Adrenal gland (tissue), 12 donors: Measurements from ENCODE around the gene TMEM43. TPM values are rescaled to one million over a fixed set of nuclear protein-coding genes. Genes with fewer than 3 reads are reported as not detected.

Source experiments
- DNase-seq, 7 donors: peaks; one replicate each; pipeline ENCODE4 v3.0.0-alpha.2; 2019 to 2020
- H3K27ac ChIP-seq, 5 donors: fragments of 200-600 bp; sonication (generic) in 4 of 5; 1 replicate in 3 of 5; 2 replicates in 2 of 5; pipeline versions ENCODE4 v1.5.1 to v1.8.0; 2016 to 2020; ENCODE audit warnings: mild to moderate bottlenecking in 1 of 5
- H3K27me3 ChIP-seq: fragments of 200-600 bp; 2 replicates; pipeline ENCODE4 v1.8.0; 2021
- H3K36me3 ChIP-seq, 2 donors: fragments of 200-600 bp; replicated peaks in 1 of 2; 1 replicate in 1 of 2; 2 replicates in 1 of 2; pipeline versions ENCODE4 v1.5.1 to v1.8.0; 2018 to 2022
- H3K4me1 ChIP-seq, 2 donors: fragments of 200-600 bp; replicated peaks in 1 of 2; 1 replicate in 1 of 2; 2 replicates in 1 of 2; pipeline versions ENCODE4 v1.5.1 to v1.8.0; 2018 to 2021
- H3K4me3 ChIP-seq, 4 donors: fragments of 200-600 bp; sonication (generic) in 3 of 4; one replicate each; pipeline ENCODE4 v1.5.1; 2016 to 2018
- H3K9me3 ChIP-seq, 3 donors: fragments of 200-600 bp; sonication (generic) in 1 of 3; replicated peaks in 1 of 3; 1 replicate in 2 of 3; 2 replicates in 1 of 3; pipeline versions ENCODE4 v1.5.1 to v1.8.0; 2016 to 2021
- POLR2A ChIP-seq, 2 donors: fragments of 450-650 bp; IDR thresholded peaks; one replicate each; pipeline ENCODE4 v1.6.1; 2017; ENCODE audit warnings: antibody characterized with exemption in 2 of 2, mild to moderate bottlenecking in 2 of 2, moderate library complexity in 1 of 2
- WGBS, 4 donors: extraction: QIAGEN DNeasy Blood & Tissue Kit in 2 of 4; methylation state at CpG; one replicate each; pipeline versions ENCODE4 v1.1.5 to v1.1.7; 2013 to 2017; 5-methylcytosine and 5-hydroxymethylcytosine counted together
- intact Hi-C, 2 donors: fragments of 100-400 bp; cut with DNase I; formaldehyde crosslinking; loops; one replicate each; pipeline versions ENCODE4 v1.14.1 to v1.15.0; 2022 to 2023
- polyA plus RNA-seq, 3 donors: library from polyadenylated mRNA; stranded (reverse); fragments of 200-250 nt in 2 of 3; fragments of 350-450 nt in 1 of 3; fragmentation: Illumina TruSeq in 1 of 3; extraction: RNeasy Lipid Tissue Mini Kit (QIAGEN cat#74804) in 1 of 3; gene quantifications; one replicate each; pipeline ENCODE4 v1.2.3, GENCODE V29; 2013 to 2014
- total RNA-seq, 9 donors: library from RNA; depleted of rRNA in 4 of 9; stranded (reverse); fragments of >200 nt in 4 of 9; fragments of 120-200 nt in 1 of 9; fragmentation: NEBNext Ultra II Directional in 1 of 9; extraction: Animal tissue kit (Norgen Biotek cat#: 25700) in 1 of 9; gene quantifications; one replicate each; pipeline versions ENCODE4 v1.1.0 to v1.2.4, GENCODE V29; 2013 to 2023
- TF ChIP-seq, protein P1 (sequence below), 6 experiments: fragments of 450-650 bp in 4 of 6; fragments of 200-600 bp in 2 of 6; sonication (generic) in 1 of 6; IDR thresholded peaks; 1 replicate in 5 of 6; 2 replicates in 1 of 6; pipeline versions ENCODE4 v1.5.1 to v1.8.0; 2016 to 2021; ENCODE audit warnings: antibody characterized with exemption in 6 of 6, mild to moderate bottlenecking in 2 of 6, moderate library complexity in 1 of 6
- donor health status: healthy with polysubstance abuse.
- donor health status: Bipolar disorder and iron deficiency.
- donor health status: DM: yes; HTN: yes; CAD: no.
- donor health status: DM: no; HTN: no; CAD: no.
- donor health status: DM: no; HTN: no; CAD: no.
- donor health status: DM: yes; HTN: yes; CAD: no.

Gene TMEM43
- total and polyA plus RNA-seq, 12 donors, result 40.0 to 79.1 (median 56.5) TPM

DNA sequence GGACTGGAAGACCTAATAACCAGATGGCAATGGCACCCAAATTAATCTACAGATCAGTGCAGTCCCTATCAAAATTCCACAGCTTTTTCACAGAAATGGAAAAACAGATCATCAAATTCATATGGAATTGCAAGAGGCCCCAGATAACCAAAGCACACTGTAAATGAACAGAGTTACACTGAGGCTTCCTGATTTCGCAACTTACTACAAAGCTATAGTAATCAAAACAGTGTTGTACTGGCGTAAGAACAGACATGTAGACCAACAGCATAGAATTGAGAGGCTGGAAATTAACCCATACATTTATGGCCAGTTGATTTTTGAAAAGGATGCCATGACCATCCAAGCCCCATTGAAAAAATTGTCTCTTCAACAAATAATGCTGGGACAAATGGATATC is 37.3 kb downstream of the TMEM43 start:
- no peak overlapping the region for H3K4me3 ChIP-seq
- WGBS, 4 donors, result 91 to 96% (median 95%) methylated on average over 2 of the region's 2 CpGs
- TF ChIP-seq, protein P1, sequence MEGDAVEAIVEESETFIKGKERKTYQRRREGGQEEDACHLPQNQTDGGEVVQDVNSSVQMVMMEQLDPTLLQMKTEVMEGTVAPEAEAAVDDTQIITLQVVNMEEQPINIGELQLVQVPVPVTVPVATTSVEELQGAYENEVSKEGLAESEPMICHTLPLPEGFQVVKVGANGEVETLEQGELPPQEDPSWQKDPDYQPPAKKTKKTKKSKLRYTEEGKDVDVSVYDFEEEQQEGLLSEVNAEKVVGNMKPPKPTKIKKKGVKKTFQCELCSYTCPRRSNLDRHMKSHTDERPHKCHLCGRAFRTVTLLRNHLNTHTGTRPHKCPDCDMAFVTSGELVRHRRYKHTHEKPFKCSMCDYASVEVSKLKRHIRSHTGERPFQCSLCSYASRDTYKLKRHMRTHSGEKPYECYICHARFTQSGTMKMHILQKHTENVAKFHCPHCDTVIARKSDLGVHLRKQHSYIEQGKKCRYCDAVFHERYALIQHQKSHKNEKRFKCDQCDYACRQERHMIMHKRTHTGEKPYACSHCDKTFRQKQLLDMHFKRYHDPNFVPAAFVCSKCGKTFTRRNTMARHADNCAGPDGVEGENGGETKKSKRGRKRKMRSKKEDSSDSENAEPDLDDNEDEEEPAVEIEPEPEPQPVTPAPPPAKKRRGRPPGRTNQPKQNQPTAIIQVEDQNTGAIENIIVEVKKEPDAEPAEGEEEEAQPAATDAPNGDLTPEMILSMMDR (IDR thresholded peaks at IDR 0.05), result no peak
- TF ChIP-seq POLR2A (IDR thresholded peaks at IDR 0.05), result no peak
- no peak for DNase-seq
- no peaks in the 10 kb centered on the region for H3K27me3 ChIP-seq
- H3K9me3 ChIP-seq, result peaks cover 0 to 14% (median 4%) of the 10 kb centered on the region in 3 donors
- H3K27ac ChIP-seq, result no peak overlapping the region
- H3K4me1 ChIP-seq, result peaks cover 0 to 9% of the 10 kb centered on the region in 2 donors
- H3K36me3 ChIP-seq, result peaks cover 0 to 96% of the 10 kb centered on the region in 2 donors
- intact Hi-C loops, result no loop called here

GRCh38 chr3:14166877-14167603 is 42.2 kb downstream of the TMEM43 start:
- Histone ChIP-seq H3K9me3 (peaks cover 0 to 3% (median 0%) of the 10 kb centered on the region in 3 donors), H3K36me3 (peaks cover 6 to 96% of the 10 kb centered on the region in 2 donors), H3K27me3 (no peaks in the 10 kb centered on the region), H3K4me1 (peaks cover 0 to 7% of the 10 kb centered on the region in 2 donors), H3K4me3 (no peak overlapping the region), H3K27ac (no peak overlapping the region)
- no peak for DNase-seq
- intact Hi-C loops, result no loop called here
- 83 to 91% (median 90%) methylated on average over 9 of the region's 9 CpGs for WGBS, 4 donors
- TF ChIP-seq POLR2A (IDR thresholded peaks at IDR 0.05), result no peak
- TF ChIP-seq, protein P1 (IDR thresholded peaks at IDR 0.05), result no peak

DNA sequence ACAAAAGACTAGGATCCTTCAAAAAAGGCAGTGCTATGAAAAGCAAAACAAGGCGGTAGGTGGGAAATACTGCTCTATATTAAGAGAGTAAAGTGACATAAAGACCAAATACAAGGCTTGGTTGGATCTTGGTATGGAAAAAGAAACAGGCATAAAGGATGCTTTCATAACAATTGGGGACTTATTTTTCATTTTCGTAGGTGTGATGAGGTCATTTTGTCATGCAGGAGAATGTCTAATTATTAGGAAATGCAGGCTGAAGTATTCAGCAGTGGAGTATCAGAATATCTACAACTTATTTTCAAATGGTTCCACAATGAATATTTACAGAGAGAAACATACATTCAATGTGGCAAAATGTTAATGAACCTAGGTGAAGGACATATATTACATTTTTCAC is 44.6 kb downstream of the TMEM43 start:
- Histone ChIP-seq H3K27me3 (no peaks in the 10 kb centered on the region), H3K36me3 (peaks cover 6 to 80% of the 10 kb centered on the region in 2 donors), H3K9me3 (no peaks in the 10 kb centered on the region), H3K4me1 (peaks cover 0 to 13% of the 10 kb centered on the region in 2 donors), H3K4me3 (no peak overlapping the region), H3K27ac (no peak overlapping the region)
- intact Hi-C loops, result no loop called here
- no peak for TF ChIP-seq POLR2A (IDR thresholded peaks at IDR 0.05)
- TF ChIP-seq, protein P1 (IDR thresholded peaks at IDR 0.05), result no peak
- WGBS, 4 donors, result 93 to 96% (median 95%) methylated on average over 2 of the region's 2 CpGs
- DNase-seq, result no peak

GRCh38 chr3:14169871-14170270 is 45.0 kb downstream of the TMEM43 start:
- intact Hi-C loops, result loop anchor here in 1 of 2 donors (10.0 kb wide), 1 partner anchor 45 kb away; the partner anchor contains the start of genes CHCHD4 and TMEM43
- TF ChIP-seq, protein P1 (IDR thresholded peaks at IDR 0.05), result no peak
- TF ChIP-seq POLR2A (IDR thresholded peaks at IDR 0.05), result no peak
- no peaks in the 10 kb centered on the region for H3K9me3 ChIP-seq
- peaks cover 6 to 76% of the 10 kb centered on the region in 2 donors for H3K36me3 ChIP-seq
- H3K27ac ChIP-seq, result no peak overlapping the region
- H3K4me3 ChIP-seq, result no peak overlapping the region
- no peaks in the 10 kb centered on the region for H3K27me3 ChIP-seq
- peaks cover 3 to 17% of the 10 kb centered on the region in 2 donors for H3K4me1 ChIP-seq
- DNase-seq, result no peak
